Measurements from ENCODE around the gene CAMSAP1.
A peak's percentile ranks its signal among the peaks of the same experiment; 100 is the strongest.

The CAMSAP1 gene

DNA sequence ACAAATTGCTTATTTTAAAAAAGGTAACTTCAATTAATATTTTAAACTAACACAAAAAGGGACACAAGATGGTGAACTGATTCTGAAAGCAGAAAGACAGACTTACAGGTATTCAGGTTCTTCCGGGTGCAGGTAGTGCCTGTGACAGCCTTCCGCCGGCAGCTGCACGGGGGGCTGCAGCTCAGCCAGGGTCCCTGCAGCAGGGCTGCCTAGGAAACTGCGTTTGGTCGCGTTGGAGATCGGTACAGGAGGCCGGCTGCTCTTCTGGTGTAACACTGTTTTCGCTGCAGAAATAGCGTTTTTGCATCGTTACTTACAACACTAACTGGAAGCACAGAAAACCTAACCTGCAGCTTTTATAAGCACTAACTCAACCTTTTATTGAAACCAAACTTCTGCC, 80.0 kb downstream of the CAMSAP1 start:
- no peak for DNase-seq

DNA sequence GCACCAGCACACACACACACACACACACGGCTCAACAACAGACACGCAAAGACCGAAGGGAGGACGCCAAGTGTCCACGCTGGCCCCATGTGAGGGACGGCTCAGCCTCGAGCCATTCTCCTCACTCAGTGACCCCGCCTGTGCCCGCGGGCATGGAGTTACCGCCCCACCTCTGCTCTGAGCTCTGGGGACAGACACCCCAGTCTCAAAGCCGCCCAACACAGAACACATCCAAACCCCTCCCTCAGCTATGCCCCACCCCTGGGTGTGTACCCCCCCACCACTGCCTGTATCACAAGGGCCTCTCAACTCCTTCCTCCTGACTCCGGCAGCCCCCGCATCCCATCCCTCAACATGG, 81.2 kb downstream of the CAMSAP1 start:
- DNase-seq = no peak

DNA sequence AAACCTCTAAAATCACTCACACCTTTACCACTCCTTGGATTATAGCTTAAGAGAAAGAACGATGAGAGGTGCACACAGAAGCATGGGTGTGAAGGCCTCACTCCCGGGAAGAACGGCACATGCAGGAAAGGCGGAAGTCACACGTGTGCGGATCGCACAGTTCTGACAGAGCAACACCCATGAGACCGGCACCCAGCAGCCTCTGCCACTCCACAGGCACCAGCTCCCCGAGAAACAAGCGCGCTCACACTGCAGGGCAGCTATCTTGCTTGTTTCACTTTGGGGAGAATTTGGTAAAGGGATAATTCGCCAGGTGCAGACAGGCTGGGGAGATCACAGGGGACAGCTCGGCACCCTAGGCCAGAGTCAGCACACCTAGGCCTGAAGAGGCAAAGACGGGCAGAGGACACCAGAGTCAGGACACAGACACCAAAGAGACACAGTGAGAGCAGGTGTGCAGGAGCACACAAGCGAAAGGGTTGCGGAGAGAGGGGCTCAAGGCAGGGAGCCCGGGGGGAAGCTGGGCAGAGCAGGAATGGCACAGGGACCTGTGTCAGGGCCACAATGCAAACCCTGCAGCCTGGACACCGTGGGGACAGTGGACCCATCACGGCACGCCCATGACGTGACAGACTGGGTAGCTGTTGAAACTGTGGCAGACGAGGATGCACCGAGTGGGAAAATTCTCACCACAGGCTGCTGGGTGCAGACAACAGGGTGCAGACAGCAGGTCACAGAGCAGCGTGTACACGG, 81.7 kb downstream of the CAMSAP1 start:
- no peak for DNase-seq

DNA sequence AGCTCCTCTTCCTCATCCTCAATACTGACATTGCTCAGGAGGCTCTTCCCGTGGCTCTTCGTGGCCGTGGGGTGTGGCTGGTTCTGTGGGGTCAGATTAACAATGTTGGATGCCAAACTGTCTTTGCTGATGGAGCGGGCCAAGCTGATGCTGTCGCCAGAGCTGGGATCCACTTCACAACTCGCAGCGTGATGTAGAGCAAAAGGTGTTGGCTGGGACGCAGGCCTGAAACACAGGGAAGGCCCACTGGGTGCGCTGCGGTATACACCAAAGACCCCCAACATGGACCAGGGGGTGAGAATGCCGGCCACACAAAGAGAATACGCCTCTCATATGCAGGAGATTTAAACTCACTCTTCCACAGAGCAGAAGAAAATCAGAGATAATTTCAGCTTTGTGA, 84.3 kb downstream of the CAMSAP1 start:
- DNase-seq = no peak

DNA sequence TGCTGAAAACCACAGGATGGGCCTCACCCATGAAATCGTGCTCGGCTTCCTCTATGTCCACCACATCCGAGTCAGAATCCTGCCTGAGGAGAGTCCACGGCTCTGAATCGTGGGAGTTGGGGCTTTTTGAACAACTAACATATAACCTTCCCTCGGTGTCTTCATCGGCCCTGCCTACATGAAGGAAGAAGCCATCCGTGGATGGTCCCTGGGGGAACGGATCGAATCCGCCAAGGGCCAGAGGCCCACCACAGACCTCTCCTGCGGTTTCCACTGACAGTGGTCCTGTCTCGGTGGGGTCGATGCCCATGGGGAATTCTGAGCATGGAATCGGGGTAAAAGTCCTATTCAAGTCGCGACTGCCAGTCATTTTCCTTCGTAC, 85.0 kb downstream of the CAMSAP1 start:
- no peak for DNase-seq

DNA sequence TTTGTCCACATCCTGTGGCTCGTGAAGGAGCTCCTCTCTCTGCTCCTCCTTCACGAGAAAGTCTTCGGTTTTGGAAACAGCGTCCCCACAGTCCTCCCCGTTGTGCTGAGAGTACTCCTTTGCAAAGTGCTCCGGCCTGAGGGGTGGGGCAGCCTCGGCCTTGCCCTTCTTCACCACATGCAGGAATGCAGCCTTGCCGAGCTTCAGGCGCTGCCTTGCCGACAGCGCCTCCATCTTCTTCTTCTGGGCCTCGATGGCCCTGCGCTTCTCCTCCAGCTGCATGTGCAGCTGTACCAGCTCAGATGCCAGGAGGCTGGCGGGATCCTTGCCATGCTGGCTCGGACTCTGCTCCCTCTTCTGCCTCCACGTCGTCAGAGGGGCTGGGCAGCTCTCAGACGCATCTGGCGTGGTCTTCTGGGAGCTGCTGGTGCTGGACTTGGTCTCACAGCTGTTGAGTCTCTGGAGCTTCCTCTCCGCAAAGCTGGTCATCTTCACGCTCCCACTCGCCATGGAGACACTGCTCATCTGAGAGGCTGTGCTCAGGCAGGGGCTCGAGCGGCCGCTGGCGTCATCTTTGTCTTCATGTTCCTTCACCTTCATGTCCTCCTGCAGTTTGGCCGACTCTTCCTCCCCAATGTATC, 85.5 kb downstream of the CAMSAP1 start:
- DNase-seq = no peak

DNA sequence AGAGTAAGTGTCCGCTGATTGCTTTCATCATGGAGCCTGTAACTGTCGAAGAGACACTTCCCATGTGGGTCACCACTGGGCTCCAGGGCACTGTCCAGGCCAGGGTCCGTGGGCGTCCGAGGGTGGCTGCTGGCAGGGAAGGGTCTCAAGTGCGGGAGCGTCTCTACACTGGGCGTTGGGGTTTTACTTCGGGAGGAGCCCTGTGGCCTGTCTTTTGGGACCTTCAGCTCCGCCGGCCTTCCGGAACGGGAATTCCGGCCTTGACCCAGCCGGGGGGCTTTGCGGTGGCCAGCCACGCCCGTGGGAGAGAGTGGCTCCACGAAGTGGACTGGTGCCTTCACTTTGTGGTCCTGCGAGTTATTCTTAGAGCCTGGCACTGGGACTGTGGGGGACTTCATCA, 86.2 kb downstream of the CAMSAP1 start:
- no peak for DNase-seq

DNA sequence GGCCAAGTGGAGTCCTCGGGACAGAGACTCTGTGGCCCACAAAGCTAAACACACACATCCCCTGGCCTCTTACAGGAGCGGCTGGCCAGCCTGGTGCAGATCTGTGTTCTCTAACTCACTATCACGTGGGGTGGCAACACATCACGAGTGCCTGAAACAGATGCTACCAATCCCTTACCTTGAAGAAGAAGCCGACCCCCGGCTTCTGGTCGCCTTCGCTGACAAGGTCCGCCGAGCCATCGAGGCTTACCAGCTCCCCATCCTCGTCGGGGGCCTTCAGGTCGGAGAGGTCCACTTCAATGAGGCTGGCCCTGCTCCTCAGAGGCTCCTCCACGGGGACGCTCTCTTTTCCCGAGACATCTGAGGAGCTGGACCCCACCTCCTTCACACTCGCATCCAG, 86.7 kb downstream of the CAMSAP1 start:
- DNase-seq = no peak

DNA sequence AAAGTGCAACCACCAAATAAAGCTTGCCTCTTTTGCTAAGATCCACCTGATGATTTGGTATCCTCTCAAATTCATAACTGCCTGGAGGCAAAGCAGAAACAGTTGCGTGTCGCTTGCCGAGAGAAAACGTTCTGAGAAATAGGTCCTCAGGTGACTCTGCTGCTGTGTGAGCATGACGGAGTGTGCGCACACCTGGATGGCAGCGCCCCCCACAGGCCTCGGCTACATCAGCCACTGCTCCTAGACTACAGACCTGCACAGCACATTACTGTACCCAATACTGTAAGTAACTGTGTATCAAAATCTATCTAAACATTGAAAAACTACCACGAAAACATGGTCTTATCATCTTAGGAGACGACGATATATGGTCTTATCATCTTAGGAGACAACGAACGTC, 87.4 kb downstream of the CAMSAP1 start:
- DNase-seq = no peak

DNA sequence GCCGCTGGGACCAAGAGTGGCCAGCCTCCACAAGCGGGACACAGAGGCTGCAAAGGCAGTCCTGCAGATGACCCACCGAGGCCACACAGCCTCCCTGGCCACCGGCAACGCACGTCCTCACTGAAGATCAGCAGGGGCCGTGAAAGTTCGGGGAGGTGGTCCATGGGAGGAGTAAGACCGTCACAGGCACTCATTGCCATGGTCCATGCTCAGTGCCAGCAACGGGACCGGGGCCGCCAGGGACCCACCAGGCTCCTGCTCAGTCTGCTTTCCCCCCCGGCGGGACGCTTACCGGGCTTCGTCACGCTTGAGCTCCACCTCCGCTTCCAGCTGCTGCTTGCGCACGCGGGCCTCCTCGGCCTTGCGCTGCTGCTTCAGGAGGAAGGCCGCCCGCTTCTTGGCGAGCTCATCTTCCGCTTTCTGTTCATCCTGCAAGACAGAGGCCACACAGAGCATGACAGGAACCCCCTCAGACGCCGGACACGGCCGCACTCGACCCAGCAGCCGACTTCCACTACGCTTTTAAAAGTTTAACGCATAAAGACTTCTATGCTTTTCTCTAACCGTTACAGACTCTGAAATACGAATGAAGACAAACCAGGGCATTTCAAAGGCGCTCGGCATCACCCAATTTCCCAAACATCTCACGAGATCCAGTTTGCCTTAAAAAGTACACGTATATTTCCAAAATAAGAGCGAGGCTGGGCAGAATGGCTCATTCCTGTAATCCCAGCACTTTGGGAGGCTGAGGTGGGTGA, 88.4 kb downstream of the CAMSAP1 start:
- no peak for DNase-seq

DNA sequence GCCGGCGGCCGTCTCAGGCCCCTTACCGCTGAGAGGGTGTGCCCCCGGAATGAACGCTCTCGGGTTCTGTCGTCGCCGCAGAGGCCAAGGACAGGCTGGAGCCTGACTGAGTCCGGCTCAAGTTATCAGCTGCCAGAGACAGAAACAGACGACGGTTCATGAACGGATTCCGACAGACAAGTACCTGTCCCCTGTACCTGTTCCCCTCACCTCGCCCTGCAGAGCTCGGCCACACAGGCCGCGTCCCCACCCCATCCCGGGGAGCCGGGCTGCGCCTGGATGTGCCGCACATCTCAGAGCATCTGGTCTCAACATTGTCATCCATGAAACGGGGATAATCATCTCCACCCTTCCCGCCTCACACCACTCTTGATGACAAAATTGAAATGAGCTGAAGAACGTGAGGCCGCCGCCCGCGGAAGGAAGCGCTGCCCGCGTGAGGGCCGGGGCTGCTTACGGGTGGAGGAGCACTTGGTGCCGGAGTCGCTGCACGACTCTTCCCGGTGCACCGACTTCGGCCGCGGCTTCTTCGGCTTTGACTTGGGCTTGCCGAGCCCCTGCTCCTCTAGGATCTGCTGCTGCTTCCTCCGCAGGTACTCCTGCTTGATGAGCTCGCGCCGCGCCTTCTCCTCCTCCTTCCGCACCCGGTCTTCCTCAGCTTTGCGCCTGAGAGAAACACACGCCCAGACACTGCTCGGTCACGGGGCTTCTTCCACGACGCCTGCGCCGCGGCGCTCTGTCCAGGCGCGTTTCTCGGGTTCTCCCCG, 89.2 kb downstream of the CAMSAP1 start:
- DNase-seq = no peak

DNA sequence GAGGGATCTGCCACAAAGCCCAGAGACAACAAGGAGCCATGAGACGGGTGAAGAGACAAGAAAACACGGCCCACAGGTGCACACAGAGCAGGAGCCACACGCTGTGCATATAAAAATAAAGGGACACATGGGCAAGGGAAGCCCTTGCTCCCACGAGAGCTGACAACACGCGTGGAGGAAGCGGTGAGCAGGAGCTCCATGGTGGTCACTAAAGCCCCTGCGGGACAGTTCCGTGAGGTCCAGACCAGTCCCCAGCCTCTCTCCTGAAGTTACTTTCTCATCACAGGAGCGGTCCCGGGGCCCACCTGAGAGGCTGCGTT, 90.7 kb downstream of the CAMSAP1 start:
- DNase-seq = no peak

DNA sequence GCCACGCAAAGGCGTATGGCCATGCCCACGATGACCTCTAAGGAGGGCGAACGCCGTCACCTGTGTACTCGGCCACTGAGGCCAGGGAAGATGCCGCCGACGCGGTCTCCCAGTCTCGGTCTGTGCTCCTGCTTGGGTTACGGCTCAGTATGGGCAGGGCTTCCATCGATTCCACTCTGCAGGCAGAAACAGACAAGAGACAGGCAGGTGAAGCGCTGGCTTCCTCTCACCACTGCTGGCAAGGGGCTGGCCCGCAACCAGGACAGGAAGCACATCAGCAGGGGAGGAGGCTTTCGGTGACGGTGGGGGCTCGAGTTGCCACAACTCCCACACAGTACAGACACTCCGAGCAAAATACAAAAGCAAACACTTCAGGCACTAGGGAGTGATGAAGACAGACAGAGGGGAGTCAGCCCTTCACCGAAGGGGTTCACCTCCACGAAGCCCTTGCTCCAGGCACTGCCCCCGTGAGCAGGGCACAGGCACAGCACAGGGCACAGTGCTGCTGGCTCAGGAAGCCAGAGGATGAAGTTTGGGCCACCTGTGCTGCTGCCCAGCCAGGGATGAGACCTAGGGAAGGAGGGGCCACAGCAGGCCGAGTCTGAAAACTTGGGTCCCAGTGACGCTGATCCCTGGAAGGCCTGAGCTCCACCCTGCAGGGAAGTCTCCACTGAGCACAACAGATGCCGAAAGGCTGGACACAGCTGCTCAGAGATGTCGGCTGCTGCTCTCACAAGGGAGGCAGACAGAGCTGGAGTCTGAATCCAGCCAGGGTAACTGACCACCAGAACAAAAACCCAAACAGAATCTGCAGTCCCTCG, 91.3 kb downstream of the CAMSAP1 start:
- DNase-seq = no peak

DNA sequence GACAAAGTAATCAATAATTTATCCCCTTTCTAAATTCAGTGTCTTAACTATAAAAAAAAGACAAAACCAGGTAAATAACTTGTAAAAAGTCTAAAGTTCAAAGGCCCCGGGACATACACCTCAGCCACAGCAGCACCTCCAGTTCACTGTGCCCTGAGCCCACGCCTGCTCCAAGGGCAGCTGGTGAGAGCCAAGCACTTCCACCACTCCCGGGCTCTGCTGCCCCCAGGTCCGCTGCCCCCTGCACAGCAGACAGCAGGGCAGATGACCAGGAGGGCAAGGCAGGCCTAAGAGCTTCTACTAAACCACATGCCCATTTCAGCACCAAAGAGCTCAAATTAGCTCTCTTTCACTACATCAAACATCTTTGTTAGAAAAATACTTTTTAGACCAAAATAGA, 91.9 kb downstream of the CAMSAP1 start:
- no peak for DNase-seq

DNA sequence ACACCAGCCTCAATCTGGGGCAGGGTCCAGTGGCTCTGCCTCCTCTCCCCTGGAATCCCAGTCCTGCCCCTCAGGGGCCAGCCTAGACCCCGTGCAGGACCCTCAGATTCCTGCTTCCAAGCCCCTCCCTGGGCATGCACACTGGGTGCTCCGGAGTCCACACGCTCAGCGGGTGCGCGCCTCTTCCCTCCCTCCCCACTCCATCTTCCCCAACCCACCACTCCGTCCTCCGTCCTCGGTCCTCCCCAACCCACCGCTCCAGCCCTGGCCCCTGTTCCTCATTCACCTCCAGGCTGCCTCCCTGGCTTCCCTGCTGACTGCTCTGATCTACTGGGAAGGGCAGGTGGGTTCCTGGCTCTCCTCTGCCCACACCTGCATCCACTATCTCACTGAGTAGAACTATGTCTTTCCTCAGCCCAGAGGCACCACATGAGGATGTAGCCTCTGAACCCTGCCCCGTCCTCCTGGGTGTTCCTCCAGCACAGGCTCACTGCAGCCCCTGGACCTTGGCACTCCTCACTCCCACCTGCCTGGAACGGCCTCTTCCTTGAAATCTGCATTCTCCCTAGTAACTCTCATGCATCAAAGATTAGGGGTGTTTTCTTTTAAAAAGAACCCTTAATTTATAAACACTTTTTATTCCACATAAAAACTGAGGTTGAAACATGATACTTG, 92.8 kb downstream of the CAMSAP1 start:
- DNase-seq = no peak

DNA sequence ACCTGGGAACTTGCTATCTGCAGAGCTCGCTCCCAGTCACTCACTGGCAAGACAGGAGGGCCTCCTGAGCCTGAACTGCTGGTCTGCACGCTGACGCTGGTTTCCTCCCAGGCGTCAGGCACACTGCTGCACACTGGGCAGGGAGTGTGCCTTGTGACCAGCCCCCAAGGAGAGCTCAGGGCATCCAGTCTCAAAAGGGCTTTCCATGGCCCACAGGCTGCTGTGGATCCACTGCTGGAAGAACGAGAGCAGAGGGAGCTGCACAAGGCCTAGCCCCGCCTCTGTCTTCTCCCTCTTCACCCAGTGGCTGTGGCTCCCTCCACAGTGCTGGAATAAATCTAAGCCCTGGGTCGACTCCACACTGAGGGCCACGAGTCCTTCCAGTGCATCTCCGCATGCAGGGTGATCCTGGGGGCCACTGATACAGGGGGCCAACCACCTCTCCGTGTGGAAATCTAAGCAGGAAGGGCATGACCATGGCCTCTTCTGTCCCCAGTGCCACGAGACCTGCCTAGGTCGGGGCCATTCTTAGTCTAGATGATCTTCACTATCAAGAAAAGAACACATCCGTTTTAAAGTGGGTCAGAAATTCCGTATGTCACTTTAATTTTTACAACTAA, 93.6 kb downstream of the CAMSAP1 start:
- no peak for DNase-seq

DNA sequence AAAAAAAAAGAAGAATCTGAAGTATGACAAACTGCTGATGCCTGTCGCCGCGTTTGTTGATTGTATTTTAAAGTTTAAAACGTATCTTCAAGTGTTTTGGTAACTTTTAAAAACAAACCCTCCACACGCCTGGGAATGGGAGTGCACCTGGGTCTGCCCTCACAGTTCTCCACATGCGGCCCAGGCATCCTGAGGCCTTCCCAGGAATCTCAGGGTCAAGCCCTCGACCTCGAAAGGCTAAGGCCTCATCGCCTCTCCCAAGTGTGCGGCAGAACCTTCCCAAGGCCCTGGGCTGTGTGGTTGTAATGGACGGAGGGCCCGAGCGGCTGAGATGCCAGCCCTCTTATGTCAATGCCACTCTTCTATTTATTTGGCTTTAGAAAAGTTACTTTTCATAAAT, 94.4 kb downstream of the CAMSAP1 start:
- DNase-seq = no peak

DNA sequence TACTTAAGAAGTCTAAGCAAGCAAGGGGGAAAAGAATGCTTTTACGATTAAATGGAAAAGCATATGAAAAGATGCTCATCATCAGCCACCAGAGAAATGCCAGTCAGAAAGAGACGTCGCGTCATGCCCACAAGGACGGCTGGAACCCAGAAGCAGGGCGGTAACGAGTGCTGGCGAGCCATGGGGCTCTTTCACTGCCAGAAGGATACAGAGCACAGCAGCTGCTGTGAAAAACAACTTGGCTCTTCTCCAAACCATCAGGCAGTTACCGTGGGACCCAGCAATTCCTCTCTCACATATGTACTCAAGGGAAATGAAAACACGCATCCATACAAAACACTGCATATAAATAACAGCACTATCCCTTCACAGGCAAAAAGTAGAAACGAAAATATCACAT, 95.5 kb downstream of the CAMSAP1 start:
- DNase-seq = peak; percentile 13

DNA sequence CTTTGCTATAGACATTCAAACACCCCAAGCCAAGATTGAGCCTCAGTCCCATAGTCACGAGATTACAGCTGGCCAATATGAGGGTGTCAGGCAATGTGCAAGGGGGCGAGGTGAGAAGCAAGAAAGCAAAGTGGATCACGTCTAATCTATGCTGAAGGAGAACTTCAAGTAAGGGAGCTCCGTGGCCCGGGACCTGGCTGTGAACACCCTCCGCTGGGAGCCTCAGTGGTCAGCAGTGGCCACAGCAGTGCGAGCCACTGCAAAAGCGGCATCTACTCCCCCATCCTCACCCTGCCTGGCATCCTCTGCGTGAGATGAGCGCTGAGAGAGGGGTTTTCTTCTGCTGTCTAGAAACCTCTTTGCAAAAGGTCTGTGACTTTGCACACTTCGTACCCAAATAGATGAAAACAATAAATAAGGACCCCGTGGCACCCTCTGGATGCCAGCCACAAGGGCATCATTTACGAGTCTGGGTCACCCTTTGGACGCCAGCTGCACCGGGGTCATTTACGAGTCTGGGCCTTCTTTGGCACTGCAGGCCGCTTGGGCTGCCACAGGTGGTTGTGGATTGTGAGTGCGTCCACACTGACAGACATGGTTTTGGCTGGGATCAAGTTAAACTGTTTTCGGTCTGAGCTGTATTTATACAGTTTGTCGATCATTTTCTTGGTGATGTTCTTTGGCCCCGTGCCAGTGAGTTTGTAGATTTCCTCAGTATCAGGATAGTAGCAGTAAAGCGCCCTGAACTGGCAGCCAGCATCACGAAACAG, 96.4 kb downstream of the CAMSAP1 start:
- no peak for DNase-seq

DNA sequence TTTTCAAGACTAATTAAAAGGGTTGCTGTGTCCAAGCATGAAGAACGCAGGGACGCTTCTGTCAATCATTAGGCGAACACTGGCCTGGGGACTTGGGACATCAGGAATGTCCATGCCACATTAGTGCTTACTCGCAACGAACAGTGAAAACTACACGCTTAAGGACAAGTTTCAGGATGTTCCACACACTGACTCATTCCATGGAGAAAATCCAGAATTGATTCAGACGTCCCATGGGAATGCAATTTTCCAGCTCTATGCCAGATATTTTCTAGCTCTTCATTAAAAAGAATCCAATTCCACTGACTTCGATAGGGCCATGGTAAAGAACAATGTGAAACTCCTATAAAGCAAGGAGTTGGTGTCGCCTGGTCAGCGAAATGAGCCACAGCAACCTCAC, 98.2 kb downstream of the CAMSAP1 start:
- no peak for DNase-seq
